ENCODE measurements around the gene DOC2B.
"Not testable (repeated sequence)": the region's sequence is repeated elsewhere in the genome, so short reads cannot be mapped to it uniquely, and the experiment has no call there.

Gene DOC2B

GRCh38 chr17:189444-189843 is 8.0 kb upstream of the DOC2B start:
- DNase-seq (ENCODE audit: low spot score), result no peak

- no peak for DNase-seq (ENCODE audit: low spot score)
Observed at GRCh38 chr17:187130-187529, 5.7 kb upstream of the DOC2B start.

- DNase-seq (ENCODE audit: low spot score), result no peak
Observed at GRCh38 chr17:185445-186138, 4.1 kb upstream of the DOC2B start.

- DNase-seq (ENCODE audit: low spot score), result no peak
Observed at GRCh38 chr17:183021-183420, 1.6 kb upstream of the DOC2B start.

- DNase-seq (ENCODE audit: low spot score), result no peak
Observed at GRCh38 chr17:182050-182751, 751 bp upstream of the DOC2B start.

- DNase-seq (ENCODE audit: low spot score), result no peak
Observed at GRCh38 chr17:180381-181244, 837 bp downstream of the DOC2B start.

GRCh38 chr17:179781-180380 is 1.6 kb downstream of the DOC2B start:
- DNase-seq (ENCODE audit: low spot score), result peak; percentile 17

- DNase-seq (ENCODE audit: low spot score), result peak; percentile 37
Observed at GRCh38 chr17:179066-179432, 2.4 kb downstream of the DOC2B start.

GRCh38 chr17:178292-179065 is 3.0 kb downstream of the DOC2B start:
- DNase-seq (ENCODE audit: low spot score), result peak; percentile 57

GRCh38 chr17:177762-178161 is 3.7 kb downstream of the DOC2B start:
- peak; percentile 61 for DNase-seq (ENCODE audit: low spot score)

- DNase-seq (ENCODE audit: low spot score), result no peak
Observed at GRCh38 chr17:177155-177554, 4.3 kb downstream of the DOC2B start.

- no peak for DNase-seq (ENCODE audit: low spot score)
Observed at GRCh38 chr17:173166-173911, 8.1 kb downstream of the DOC2B start.

- DNase-seq (ENCODE audit: low spot score), result no peak
Observed at GRCh38 chr17:172401-172800, 9.0 kb downstream of the DOC2B start.

- no peak for DNase-seq (ENCODE audit: low spot score)
Observed at GRCh38 chr17:171871-172270, 9.6 kb downstream of the DOC2B start.

- DNase-seq (ENCODE audit: low spot score), result no peak
Observed at GRCh38 chr17:170130-170670, 11.2 kb downstream of the DOC2B start.

- DNase-seq (ENCODE audit: low spot score), result not testable (repeated sequence)
Observed at GRCh38 chr17:168614-169013, 12.8 kb downstream of the DOC2B start.

GRCh38 chr17:165939-166338 is 15.5 kb downstream of the DOC2B start:
- no peak for DNase-seq (ENCODE audit: low spot score)

- peak; percentile 87 for DNase-seq (ENCODE audit: low spot score)
Observed at GRCh38 chr17:164303-165235, 16.9 kb downstream of the DOC2B start.

- DNase-seq (ENCODE audit: low spot score), result no peak
Observed at GRCh38 chr17:163514-164098, 17.8 kb downstream of the DOC2B start.
